Adrenal gland (tissue), 5 donors: ENCODE results near the gene ZFP64.
"Not testable (repeated sequence)": the region's sequence is repeated elsewhere in the genome, so short reads cannot be mapped to it uniquely, and the experiment has no call there.

ENCODE experiments used
- CTCF ChIP-seq, 6 experiments: fragments of 450-650 bp in 4 of 6; fragments of 200-600 bp in 2 of 6; sonication (generic) in 1 of 6; IDR thresholded peaks; 1 replicate in 5 of 6; 2 replicates in 1 of 6; pipeline versions ENCODE4 v1.5.1 to v1.8.0; 2016 to 2021; ENCODE audit warnings: antibody characterized with exemption in 6 of 6, mild to moderate bottlenecking in 2 of 6, moderate library complexity in 1 of 6
- POLR2A ChIP-seq, 2 donors: fragments of 450-650 bp; IDR thresholded peaks; one replicate each; pipeline ENCODE4 v1.6.1; 2017; ENCODE audit warnings: antibody characterized with exemption in 2 of 2, mild to moderate bottlenecking in 2 of 2, moderate library complexity in 1 of 2
- donor health status: DM: no; HTN: no; CAD: no.

GRCh38 chr20:52229346-52229745 is 37.8 kb upstream of the ZFP64 start:
- not testable (repeated sequence) for TF ChIP-seq CTCF, POLR2A (IDR thresholded peaks at IDR 0.05)
